MG63 (cell line): ENCODE results near the gene NXN. TPM values are rescaled to one million over a fixed set of nuclear protein-coding genes. Genes with fewer than 3 reads are reported as not detected.
"Not testable (repeated sequence)": the region's sequence is repeated elsewhere in the genome, so short reads cannot be mapped to it uniquely, and the experiment has no call there.

Experiments
- DNase-seq: peaks from one replicate; pipeline ENCODE4 v3.0.0-alpha.2; 2020
- H3K27me3 ChIP-seq: fragments of 250-450 bp; sonication (Bioruptor Pico); 2 replicates; pipeline ENCODE4 v1.5.1; 2020; ENCODE audit warnings: mild to moderate bottlenecking, moderate library complexity
- H3K36me3 ChIP-seq: fragments of 250-450 bp; sonication (Bioruptor Pico); 2 replicates; pipeline ENCODE4 v1.5.1; 2020; ENCODE audit warnings: mild to moderate bottlenecking, moderate library complexity
- H3K4me3 ChIP-seq: fragments of 250-450 bp; sonication (Bioruptor Pico); 2 replicates; pipeline ENCODE4 v1.5.1; 2020; ENCODE audit warnings: mild to moderate bottlenecking, moderate library complexity
- H3K9me3 ChIP-seq: fragments of 250-450 bp; sonication (Bioruptor Pico); 2 replicates; pipeline ENCODE4 v1.5.1; 2020; ENCODE audit warnings: mild to moderate bottlenecking, moderate library complexity
- total RNA-seq: library from RNA; depleted of rRNA; stranded (reverse); fragments of >200 nt; shearing (Covaris generic); gene quantifications from 2 replicates; pipeline ENCODE4 v1.2.3, GENCODE V29; 2014; ENCODE audit warnings: low replicate concordance

The NXN gene
- total RNA-seq, 1 experiment from 2014 or later: 100 TPM

- DNase-seq: no peak
- H3K36me3 ChIP-seq: peaks cover 7% of the 10 kb centered on the region
- no peaks in the 10 kb centered on the region for H3K9me3 ChIP-seq
- H3K27me3 ChIP-seq: no peaks in the 10 kb centered on the region
- no peak overlapping the region for H3K4me3 ChIP-seq
Measured at GRCh38 chr17:872855-873254, 106.7 kb downstream of the NXN start.

DNA sequence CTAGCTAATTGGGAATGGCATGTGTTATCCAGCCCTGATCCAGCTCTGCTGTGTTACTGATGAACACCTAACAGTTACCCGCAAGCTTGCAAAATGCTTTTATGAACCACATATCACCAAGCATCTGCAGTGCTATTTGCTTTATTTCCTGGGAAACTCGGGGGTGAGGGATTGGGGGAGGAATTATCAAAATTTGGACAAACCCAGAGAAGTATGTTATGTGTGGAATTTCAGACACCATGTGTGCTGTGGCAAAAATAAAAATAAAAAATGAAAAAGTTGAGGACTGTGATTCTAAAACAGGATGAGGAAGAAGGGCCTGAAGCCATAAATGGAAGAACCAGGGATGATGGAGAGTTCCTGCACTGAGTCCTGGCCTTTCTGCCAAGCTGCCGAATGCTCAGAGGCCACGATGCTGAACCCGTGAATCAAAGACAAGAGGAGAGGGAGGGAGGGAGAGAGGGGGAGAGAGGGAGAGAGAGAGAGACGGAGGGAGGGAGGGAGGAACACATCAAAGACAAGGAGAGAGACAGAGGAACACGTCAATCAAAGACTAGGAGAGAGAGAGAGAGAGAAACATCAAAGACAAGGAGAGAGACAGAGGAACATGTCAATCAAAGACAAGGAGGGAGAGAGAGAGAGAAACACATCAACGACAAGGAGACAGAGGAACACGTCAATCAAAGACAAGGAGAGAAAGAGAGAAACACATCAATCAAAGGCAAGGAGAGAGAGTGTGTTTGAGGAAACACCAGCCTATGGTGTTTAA, 107.6 kb downstream of the NXN start:
- DNase-seq: no peak
- H3K9me3 ChIP-seq: no peaks in the 10 kb centered on the region
- H3K4me3 ChIP-seq: no peak overlapping the region
- no peaks in the 10 kb centered on the region for H3K27me3 ChIP-seq
- H3K36me3 ChIP-seq: peaks cover 6% of the 10 kb centered on the region

DNA sequence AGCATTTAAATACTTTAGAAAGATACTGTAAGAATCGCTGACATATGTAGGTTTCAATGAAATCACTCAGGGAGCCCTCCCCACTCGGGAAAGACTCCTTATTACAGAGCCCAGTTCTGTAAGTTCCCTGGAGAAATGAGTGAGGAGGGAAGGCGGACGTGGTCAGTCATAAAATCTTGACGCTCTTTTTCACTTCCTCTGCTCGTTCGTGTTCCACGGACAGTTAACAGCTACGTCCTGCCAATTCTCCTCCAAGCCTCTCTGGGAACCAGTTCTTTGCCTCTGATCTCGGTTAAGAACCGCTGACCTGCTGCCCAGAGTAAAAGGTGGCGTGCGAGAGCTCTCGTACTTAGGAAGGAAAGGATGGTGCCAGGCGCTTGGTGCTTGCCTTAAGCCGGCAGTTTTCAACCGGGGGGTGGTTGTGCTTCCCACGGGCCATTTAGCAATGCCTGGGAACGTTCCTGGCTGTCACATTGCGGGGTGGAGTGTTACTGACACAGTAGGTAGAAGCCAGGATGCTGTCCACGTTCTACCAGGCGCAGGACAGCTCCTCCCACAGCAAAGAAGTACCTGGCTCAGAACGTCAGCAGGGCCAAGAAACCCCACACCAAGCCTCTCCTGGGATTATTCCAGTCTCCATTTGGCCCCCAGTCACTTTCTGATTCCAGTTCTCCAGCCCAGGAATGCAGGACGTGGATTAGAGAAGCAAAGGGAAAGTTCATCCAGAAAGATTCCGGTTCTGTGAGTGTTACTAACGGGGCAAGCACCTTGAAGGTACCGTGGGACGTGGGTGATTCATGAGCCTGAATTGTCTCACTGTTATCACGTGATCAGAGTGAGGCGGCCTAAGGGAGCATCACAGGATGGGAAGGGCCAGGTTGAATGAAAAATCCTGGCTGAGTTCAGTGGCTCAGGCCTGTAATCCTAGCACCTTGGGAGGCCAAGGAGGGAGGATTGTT, 109.7 kb downstream of the NXN start:
- Histone ChIP-seq H3K36me3 (peaks cover 10% of the 10 kb centered on the region), H3K9me3 (no peaks in the 10 kb centered on the region), H3K27me3 (no peaks in the 10 kb centered on the region), H3K4me3 (no peak overlapping the region)
- DNase-seq: no peak

DNA sequence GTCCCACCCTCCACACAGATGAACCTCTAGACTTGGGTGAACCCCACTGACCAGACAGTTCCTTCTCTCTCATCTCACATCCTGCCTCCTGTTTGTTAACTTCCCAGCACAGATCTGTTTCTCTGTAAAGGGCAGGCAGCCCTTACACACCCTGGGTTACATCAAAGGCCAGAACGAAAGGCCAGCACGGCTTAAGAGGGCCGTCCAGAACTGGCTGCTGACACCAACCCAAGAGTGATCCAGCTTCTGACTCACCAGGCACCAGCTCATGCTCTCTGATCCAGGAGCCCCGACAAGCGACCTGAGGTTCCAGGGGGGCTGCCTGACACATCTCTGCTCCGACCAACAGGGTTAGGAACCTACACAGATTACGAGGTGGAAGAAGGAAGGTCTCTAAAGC, 110.5 kb downstream of the NXN start:
- H3K4me3 ChIP-seq: no peak overlapping the region
- peak; percentile 86 for DNase-seq
- H3K27me3 ChIP-seq: no peaks in the 10 kb centered on the region
- no peaks in the 10 kb centered on the region for H3K9me3 ChIP-seq
- H3K36me3 ChIP-seq: peaks cover 10% of the 10 kb centered on the region

DNA sequence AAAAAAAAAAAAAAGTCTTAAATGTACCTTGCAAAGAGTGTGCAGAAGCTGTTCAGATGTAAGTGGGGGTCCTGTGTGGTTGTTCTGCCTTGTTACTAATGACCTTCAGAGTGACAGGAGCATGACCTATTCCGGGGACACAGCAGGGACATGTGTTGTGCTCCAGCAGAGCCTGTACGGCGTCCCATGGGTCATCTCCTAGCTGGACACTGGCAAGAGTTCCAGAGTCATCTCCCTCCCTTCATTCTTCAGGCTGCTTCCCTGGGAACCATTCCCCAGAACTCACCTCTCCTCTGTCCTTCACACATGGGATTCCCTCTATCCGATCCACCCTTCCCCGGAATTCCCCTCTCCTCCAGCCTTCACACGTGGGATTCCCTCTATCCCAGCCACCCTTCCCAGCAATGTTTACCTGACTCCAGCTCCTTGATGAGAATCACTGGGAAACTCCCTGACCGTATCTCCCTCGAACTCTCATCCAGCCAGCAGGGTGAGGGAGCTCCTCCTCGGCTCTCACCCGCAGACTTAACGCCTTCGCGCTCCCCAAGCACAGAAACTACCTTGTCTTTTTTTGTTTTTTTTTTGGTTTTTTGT, 111.6 kb downstream of the NXN start:
- Histone ChIP-seq H3K9me3 (no peaks in the 10 kb centered on the region), H3K36me3 (peaks cover 13% of the 10 kb centered on the region), H3K4me3 (no peak overlapping the region), H3K27me3 (no peaks in the 10 kb centered on the region)
- no peak for DNase-seq

DNA sequence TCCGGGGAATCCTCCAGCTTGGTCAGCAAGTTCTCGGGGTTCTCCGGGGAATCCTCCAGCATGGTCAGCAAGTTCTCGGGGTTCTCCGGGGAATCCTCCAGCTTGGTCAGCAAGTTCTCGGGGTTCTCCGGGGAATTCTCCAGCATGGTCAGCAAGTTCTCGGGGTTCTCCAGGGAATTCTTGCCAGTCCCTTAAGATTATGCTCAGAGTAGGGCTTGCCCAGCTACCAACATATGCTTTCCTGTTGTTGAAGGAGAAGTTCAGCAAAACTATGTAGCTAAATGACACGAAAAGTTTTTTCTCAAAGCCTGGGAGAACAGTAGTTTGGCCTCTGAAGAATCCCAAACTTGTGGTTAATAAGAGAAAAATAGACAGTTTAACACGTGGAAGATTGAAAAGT, 112.3 kb downstream of the NXN start:
- H3K27me3 ChIP-seq, H3K4me3 ChIP-seq, DNase-seq, H3K9me3 ChIP-seq: not testable (repeated sequence)
- H3K36me3 ChIP-seq: peaks cover 10% of the 10 kb centered on the region

GRCh38 chr17:866568-867103, 112.9 kb downstream of the NXN start:
- H3K9me3 ChIP-seq: no peaks in the 10 kb centered on the region
- H3K27me3 ChIP-seq: no peaks in the 10 kb centered on the region
- no peak for DNase-seq
- peaks cover 14% of the 10 kb centered on the region for H3K36me3 ChIP-seq
- H3K4me3 ChIP-seq: no peak overlapping the region

DNA sequence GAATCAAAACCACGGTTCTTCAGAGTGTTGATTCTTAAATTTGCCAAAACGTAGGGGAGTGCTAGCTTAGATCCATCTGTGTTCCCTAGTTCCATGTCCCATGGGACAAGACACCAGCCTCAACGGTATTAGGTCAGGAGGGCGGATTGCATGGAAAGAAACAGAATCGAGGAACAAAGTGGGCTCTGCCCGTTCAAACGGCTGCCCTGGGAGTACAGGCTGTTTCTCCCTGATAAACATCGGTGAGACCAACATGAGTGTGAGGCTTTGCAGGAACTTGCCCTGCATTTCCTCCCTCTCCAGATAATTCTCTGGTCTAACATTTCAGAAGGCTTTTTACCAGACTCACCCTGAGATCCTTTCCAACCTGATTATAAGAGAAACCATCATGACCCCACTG, 115.3 kb downstream of the NXN start:
- H3K36me3 ChIP-seq: peaks cover 14% of the 10 kb centered on the region
- H3K9me3 ChIP-seq: no peaks in the 10 kb centered on the region
- H3K4me3 ChIP-seq: no peak overlapping the region
- no peak for DNase-seq
- no peaks in the 10 kb centered on the region for H3K27me3 ChIP-seq

- peaks cover 14% of the 10 kb centered on the region for H3K36me3 ChIP-seq
- DNase-seq: no peak
- no peaks in the 10 kb centered on the region for H3K9me3 ChIP-seq
- H3K4me3 ChIP-seq: no peak overlapping the region
- H3K27me3 ChIP-seq: no peaks in the 10 kb centered on the region
Measured at GRCh38 chr17:863880-864279, 115.7 kb downstream of the NXN start.

- DNase-seq: no peak
- H3K27me3 ChIP-seq: no peaks in the 10 kb centered on the region
- H3K36me3 ChIP-seq: peaks cover 14% of the 10 kb centered on the region
- no peaks in the 10 kb centered on the region for H3K9me3 ChIP-seq
- no peak overlapping the region for H3K4me3 ChIP-seq
Measured at GRCh38 chr17:862582-862981, 117.0 kb downstream of the NXN start.

DNA sequence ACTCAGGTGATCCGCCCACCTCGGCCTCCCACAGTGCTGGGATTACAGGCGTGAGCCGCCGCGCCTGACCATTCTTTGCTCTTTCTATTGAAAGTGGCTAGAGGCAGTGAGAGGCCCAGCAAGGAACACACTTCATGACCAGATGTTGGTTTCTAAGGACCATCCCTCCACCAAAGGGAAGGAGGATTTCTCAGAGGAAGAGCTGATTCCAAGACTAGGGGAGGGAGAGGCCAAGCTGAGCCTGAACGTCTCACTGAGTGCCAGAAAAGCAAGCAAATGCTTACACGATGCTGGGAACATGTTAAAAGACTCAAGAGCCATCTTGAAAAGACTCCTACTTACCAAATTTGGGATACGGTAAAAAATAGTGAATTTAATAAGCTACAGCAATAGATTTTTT, 118.2 kb downstream of the NXN start:
- Histone ChIP-seq H3K27me3 (no peaks in the 10 kb centered on the region), H3K36me3 (peaks cover 8% of the 10 kb centered on the region), H3K9me3 (no peaks in the 10 kb centered on the region), H3K4me3 (no peak overlapping the region)
- DNase-seq: no peak

- DNase-seq: no peak
- no peaks in the 10 kb centered on the region for H3K9me3 ChIP-seq
Measured at GRCh38 chr17:860805-861204, 118.8 kb downstream of the NXN start.

DNA sequence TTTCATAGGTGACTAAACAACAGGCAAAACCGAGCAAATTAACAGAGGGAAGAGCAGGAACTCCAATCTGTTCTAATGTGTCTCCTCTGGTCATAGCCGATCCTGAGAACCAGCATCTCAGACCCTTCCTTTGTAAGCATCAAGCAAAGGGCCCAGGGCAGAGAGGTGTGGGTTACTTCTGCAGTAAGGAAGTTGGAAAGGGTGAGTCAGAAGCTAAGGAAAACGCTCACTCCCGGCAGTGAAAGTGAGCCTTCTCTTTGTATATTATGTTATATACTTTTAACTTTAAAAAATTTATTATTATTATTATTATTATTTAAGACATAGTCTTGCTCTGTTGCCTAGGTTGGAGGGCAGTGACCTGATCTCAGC, 119.8 kb downstream of the NXN start:
- no peaks in the 10 kb centered on the region for H3K9me3 ChIP-seq
- H3K36me3 ChIP-seq: peaks cover 8% of the 10 kb centered on the region
- no peak overlapping the region for H3K4me3 ChIP-seq
- no peaks in the 10 kb centered on the region for H3K27me3 ChIP-seq
- DNase-seq: no peak

More at GRCh38 chr17:860805-861204, 118.8 kb downstream of the NXN start:
- Histone ChIP-seq H3K27me3 (no peaks in the 10 kb centered on the region), H3K36me3 (peaks cover 8% of the 10 kb centered on the region), H3K4me3 (no peak overlapping the region)

DNA sequence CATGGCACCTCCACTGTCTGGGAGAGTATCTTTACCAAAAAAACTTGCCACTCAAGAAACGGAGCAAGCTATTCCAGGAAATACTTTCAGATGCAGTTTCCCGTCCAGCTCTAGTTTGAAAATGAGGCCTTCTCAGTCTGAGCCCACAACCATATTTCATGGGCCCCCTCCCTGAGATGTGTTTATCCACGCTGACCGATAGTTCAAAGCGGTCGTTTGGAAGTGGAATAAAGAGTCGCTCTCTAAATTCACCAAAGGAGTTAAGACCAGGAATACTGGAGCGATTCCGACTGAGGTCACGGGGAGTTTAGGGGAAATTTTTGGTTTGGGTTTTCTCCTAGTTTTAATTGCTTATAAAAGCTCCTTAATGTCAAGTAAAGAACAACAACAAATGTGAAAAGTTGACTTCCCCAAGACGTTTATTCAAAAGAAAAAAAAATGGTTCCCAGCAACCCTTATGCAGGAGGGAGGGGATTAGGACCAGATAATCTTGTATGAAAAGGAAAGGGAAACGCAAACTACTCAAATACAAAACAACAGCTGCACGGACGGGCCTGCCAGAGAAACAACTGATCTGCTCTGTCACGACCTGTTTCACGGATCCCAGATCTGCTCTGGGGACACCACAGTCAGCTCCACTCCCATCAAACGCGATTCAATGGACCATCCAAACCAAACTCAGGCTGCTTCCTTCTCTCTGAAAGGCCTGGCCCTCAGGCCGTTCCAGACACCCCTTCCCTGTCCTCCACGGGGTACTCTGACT, 120.3 kb downstream of the NXN start:
- H3K4me3 ChIP-seq: no peak overlapping the region
- DNase-seq: no peak
- H3K27me3 ChIP-seq: no peaks in the 10 kb centered on the region
- H3K36me3 ChIP-seq: peaks cover 8% of the 10 kb centered on the region
- no peaks in the 10 kb centered on the region for H3K9me3 ChIP-seq

DNA sequence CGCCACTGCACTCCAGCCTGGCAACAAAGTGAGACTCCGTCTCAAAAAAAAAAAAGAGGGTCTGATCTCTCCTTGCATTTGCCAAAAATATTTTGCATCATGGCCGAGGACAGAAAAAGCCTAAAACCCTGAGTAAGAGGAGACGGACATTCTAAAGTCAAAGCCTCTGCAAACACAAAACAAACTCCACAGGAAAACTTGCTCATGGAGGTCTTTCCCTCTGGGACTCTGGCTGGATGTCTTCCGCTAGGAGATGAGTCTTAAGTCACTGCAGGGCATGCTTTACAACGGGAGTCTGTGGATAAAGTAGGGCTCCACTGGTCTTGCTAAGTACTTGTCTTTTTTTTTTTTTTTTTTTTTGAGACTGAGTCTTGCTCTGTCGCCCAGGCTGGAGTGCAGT, 123.4 kb downstream of the NXN start:
- Histone ChIP-seq H3K4me3 (no peak overlapping the region), H3K9me3 (no peaks in the 10 kb centered on the region), H3K27me3 (no peaks in the 10 kb centered on the region), H3K36me3 (no peaks in the 10 kb centered on the region; the same call in 1 of the 2 replicates)
- DNase-seq: no peak

- Histone ChIP-seq H3K4me3 (no peak overlapping the region), H3K9me3 (no peaks in the 10 kb centered on the region), H3K36me3 (no peaks in the 10 kb centered on the region; the same call in 1 of the 2 replicates), H3K27me3 (no peaks in the 10 kb centered on the region)
- no peak for DNase-seq
Measured at GRCh38 chr17:855569-855968, 124.0 kb downstream of the NXN start.
